Umbilical cord (tissue), 2 donors: ENCODE data around the gene PNKD. TPM values are rescaled to one million over a fixed set of nuclear protein-coding genes. Genes with fewer than 3 reads are reported as not detected.
A peak's percentile ranks its signal among the peaks of the same experiment; 100 is the strongest.

Source experiments
- DNase-seq: peaks from one replicate; pipeline ENCODE4 v3.0.0-alpha.2; 2015; ENCODE audit warnings: low spot score
- total RNA-seq: library from RNA; depleted of rRNA; stranded (reverse); fragments of >200 nt; gene quantifications from one replicate; pipeline ENCODE4 v1.2.3, GENCODE V29; 2014; ENCODE audit warnings: low replicate concordance; ENCODE audit not compliant: insufficient read depth

Gene PNKD
- total RNA-seq, 1 donor from 2014 or later, result 7.7 TPM

DNA sequence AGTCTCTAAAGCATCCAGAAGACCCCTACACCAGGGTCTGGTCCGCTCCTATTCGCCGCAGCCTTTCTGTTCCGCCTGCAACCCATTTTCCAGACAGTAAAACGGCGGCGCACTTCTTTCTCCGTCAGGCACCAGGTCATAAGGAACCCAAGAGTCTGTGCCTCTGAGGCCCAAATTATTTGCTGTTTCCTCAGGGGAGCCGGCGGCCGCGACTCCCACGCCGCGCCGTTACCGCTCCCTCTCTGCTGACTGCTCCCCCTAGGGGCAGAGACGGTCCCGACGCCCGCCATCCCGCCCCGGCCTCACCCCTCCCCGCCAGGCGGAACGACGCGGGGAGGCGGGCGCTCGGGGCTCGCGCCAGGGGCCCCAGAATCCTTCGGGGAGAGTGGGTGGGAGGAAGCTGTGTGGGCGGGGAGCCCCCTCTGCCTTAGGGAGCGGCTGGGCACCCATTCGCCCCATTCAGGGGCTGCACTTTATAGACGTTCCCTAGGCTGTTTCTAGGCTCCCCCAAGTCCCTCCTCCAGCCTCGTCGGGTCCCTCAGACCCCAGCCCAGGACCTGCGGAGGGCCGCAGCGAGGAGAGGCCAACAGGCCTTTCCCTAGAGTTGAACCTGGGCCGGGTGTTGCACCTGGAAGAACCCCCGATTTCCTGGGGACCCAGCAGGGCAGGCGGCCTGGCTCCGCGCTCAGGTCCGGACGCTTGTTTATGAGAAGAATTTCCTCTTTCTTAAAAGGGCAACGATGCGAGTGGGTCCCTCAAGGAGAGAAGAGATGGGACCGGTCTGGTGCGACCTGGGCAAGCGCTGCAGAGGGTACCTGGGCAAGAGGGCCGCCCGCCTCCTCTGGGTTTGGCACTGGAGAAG is 125.7 kb downstream of the PNKD start:
- peak; percentile 98 for DNase-seq

Other genes with a start within 250 kb of the PNKD start
- gene RUFY4, start 201.3 kb upstream of the PNKD start, total RNA-seq, result 13.7 TPM
- gene CXCR2, start 144.5 kb upstream of the PNKD start, total RNA-seq, result 1.7 TPM
- gene CXCR1, start 103.6 kb upstream of the PNKD start, total RNA-seq, result 2.9 TPM
- gene ARPC2, start 53.3 kb upstream of the PNKD start, total RNA-seq, result 158 TPM
- 2.4 TPM for gene GPBAR1, start 9.5 kb upstream of the PNKD start, total RNA-seq
- gene AAMP, start 382 bp upstream of the PNKD start, total RNA-seq, result 74.4 TPM
- gene TMBIM1, start 22.0 kb downstream of the PNKD start, total RNA-seq, result 212 TPM
- gene CATIP, start 86.3 kb downstream of the PNKD start, total RNA-seq, result 2.4 TPM
- 32.5 TPM for gene SLC11A1, start 111.8 kb downstream of the PNKD start, total RNA-seq
- 74.2 TPM for gene CTDSP1, start 129.3 kb downstream of the PNKD start, total RNA-seq
- 2.4 TPM for gene VIL1, start 148.6 kb downstream of the PNKD start, total RNA-seq